ENCODE data around the gene RPP40. TPM values are rescaled to one million over a fixed set of nuclear protein-coding genes. Genes with fewer than 3 reads are reported as not detected.

Gene RPP40
- total RNA-seq, 3 donors from 2014 or later (not counting 1 experiment from before 2014, with no cell fraction given) = 1.3 to 1.7 (median 1.3) TPM

DNA sequence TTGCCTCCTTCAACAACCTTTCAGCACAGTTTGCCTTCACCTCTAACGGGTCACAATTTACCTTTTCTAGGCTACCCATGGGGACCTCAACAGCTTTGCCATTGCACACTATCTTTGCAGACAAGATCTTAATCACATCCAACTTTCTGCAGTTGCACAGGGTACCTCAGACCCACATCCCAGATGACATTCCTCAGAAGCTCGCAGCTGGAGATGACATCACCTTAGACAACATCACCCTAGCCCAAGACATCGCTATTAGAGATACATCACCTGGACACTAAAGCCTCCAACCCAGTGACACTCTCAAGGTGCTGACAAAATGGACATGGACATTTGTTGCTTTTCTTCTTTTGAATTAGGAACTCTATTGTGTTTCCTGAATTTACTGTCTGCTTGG lies 38.6 kb upstream of the RPP40 start:
- H3K4me3 Mint-ChIP-seq = no peak overlapping the region
- WGBS (ENCODE audit: insufficient coverage) = 91% methylated on average over 3 of the region's 3 CpGs
- H3K27me3 Mint-ChIP-seq (ENCODE audit: low read depth in 2 of 2) = no peaks in the 10 kb centered on the region

DNA sequence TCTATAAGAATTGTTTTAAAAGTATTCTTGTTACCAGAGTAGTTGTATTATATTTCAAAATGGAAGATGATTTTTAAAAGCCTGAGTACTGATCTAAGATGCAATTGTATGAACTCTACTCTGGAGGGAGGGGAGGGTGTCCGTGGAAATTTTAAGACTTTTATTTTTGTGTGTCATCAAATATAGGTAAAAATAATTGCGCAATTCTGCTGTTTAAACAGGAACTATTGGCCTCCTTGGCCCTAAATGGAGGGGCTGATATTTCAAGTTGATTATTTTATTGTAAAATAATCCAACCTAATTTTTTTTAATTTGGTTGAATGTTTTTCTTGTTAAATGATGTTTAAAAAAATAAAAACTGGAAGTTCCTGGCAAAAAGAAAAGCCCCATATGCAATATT lies 38.1 kb upstream of the RPP40 start:
- no peaks in the 10 kb centered on the region for H3K27me3 ChIP-seq (ENCODE audit: control insufficient read depth, insufficient read depth, low read length)
- no peak for ATAC-seq
- H3K9me3 Mint-ChIP-seq = no peaks in the 10 kb centered on the region
- no peaks in the 10 kb centered on the region for H3K27me3 Mint-ChIP-seq (ENCODE audit: low read depth in 2 of 2)
- no peaks in the 10 kb centered on the region for H3K9me3 ChIP-seq (ENCODE audit: control insufficient read depth, insufficient read depth, low read length)
- no peak overlapping the region for H3K4me3 ChIP-seq (ENCODE audit: low read length)
- H3K36me3 Mint-ChIP-seq = no peaks in the 10 kb centered on the region
- 58% methylated on average over 2 of the region's 2 CpGs for WGBS (ENCODE audit: insufficient coverage)
- no peak overlapping the region for H3K27ac ChIP-seq (ENCODE audit: low read length)
- H3K4me1 Mint-ChIP-seq = no peaks in the 10 kb centered on the region
- H3K4me3 Mint-ChIP-seq = no peak overlapping the region
- no peaks in the 10 kb centered on the region for H3K4me1 ChIP-seq (ENCODE audit: control insufficient read depth, insufficient read depth, low read length)
- no peak overlapping the region for H3K27ac Mint-ChIP-seq
- TF ChIP-seq, protein P1, sequence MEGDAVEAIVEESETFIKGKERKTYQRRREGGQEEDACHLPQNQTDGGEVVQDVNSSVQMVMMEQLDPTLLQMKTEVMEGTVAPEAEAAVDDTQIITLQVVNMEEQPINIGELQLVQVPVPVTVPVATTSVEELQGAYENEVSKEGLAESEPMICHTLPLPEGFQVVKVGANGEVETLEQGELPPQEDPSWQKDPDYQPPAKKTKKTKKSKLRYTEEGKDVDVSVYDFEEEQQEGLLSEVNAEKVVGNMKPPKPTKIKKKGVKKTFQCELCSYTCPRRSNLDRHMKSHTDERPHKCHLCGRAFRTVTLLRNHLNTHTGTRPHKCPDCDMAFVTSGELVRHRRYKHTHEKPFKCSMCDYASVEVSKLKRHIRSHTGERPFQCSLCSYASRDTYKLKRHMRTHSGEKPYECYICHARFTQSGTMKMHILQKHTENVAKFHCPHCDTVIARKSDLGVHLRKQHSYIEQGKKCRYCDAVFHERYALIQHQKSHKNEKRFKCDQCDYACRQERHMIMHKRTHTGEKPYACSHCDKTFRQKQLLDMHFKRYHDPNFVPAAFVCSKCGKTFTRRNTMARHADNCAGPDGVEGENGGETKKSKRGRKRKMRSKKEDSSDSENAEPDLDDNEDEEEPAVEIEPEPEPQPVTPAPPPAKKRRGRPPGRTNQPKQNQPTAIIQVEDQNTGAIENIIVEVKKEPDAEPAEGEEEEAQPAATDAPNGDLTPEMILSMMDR (IDR thresholded peaks at IDR 0.05) = no peak
- intact Hi-C loops (cut with micrococcal nuclease) = no loop called here
- no peak for DNase-seq
- no peaks in the 10 kb centered on the region for H3K36me3 ChIP-seq (ENCODE audit: control insufficient read depth, insufficient read depth, low read length)

More for the DNA sequence above, 38.6 kb upstream of the RPP40 start:
- no peaks in the 10 kb centered on the region for H3K9me3 Mint-ChIP-seq
- no peaks in the 10 kb centered on the region for H3K36me3 Mint-ChIP-seq
- Histone ChIP-seq H3K27me3 (ENCODE audit: control insufficient read depth, insufficient read depth, low read length) (no peaks in the 10 kb centered on the region), H3K27ac (ENCODE audit: low read length) (no peak overlapping the region), H3K9me3 (ENCODE audit: control insufficient read depth, insufficient read depth, low read length) (no peaks in the 10 kb centered on the region), H3K4me3 (ENCODE audit: low read length) (no peak overlapping the region), H3K36me3 (ENCODE audit: control insufficient read depth, insufficient read depth, low read length) (no peaks in the 10 kb centered on the region), H3K4me1 (ENCODE audit: control insufficient read depth, insufficient read depth, low read length) (no peaks in the 10 kb centered on the region)
- H3K27ac Mint-ChIP-seq = no peak overlapping the region
- no peaks in the 10 kb centered on the region for H3K4me1 Mint-ChIP-seq
- intact Hi-C loops (cut with micrococcal nuclease) = no loop called here
- no peak for DNase-seq
- no peak for ATAC-seq
- TF ChIP-seq, protein P1 (IDR thresholded peaks at IDR 0.05) = no peak

DNA sequence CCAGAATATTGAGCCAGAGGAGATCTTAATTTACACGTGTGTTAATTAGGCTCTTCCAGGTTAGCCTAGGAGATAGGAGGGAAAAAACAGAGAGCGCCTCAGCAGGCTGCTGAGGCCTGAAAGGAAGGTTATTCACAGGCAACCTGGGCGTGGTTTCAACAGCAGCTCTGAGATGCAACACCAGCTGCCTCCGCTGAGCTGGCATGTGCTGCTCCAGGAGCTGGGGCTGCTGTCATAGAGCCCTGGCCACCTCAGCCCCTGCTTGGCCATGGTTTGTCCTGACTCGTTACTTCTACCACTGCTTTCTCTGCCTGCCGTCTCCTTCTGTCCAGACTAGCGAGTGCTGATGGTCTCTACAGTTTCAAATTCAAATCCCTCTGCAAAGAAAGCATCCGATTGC lies 32.4 kb upstream of the RPP40 start:
- ATAC-seq (no peak), DNase-seq (no peak)
- Histone ChIP-seq H3K27me3 (ENCODE audit: control insufficient read depth, insufficient read depth, low read length) (no peaks in the 10 kb centered on the region), H3K4me3 (ENCODE audit: low read length) (no peak overlapping the region), H3K9me3 (ENCODE audit: control insufficient read depth, insufficient read depth, low read length) (no peaks in the 10 kb centered on the region), H3K36me3 (ENCODE audit: control insufficient read depth, insufficient read depth, low read length) (no peaks in the 10 kb centered on the region), H3K4me1 (ENCODE audit: control insufficient read depth, insufficient read depth, low read length) (no peaks in the 10 kb centered on the region), H3K27ac (ENCODE audit: low read length) (no peak overlapping the region)
- Mint-ChIP-seq H3K27ac (no peak overlapping the region), H3K27me3 (ENCODE audit: low read depth in 2 of 2) (peaks cover 4 to 7% of the 10 kb centered on the region in 2 donors), H3K4me3 (no peak overlapping the region), H3K4me1 (no peaks in the 10 kb centered on the region), H3K36me3 (no peaks in the 10 kb centered on the region), H3K9me3 (no peaks in the 10 kb centered on the region)
- intact Hi-C loops (cut with micrococcal nuclease) = no loop called here
- WGBS (ENCODE audit: insufficient coverage) = 63% methylated on average over 8 of the region's 8 CpGs
- TF ChIP-seq, protein P1 (IDR thresholded peaks at IDR 0.05) = no peak

DNA sequence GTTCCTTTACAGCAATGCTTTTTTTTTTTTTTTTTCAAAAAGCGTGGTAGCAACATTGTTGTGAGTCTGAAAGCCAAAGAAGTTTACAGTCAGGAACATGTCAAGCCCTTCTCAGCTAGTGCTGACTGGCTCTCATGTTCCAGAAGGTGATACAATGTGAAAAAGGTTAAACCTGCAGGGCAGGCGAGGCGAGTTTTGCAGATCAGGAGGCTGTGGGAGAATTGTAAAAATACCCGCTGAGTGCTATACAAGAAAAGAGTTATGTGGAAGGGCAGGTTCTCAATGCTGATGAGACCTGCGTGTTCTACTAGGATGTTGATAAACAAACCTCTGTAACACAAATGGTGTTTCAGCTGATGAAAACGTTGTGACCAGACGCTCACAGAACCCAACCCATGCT lies 30.9 kb upstream of the RPP40 start:
- no peak for ATAC-seq
- 69% methylated on average over 7 of the region's 7 CpGs for WGBS (ENCODE audit: insufficient coverage)
- H3K4me3 Mint-ChIP-seq = no peak overlapping the region

More for the DNA sequence above, 30.9 kb upstream of the RPP40 start:
- Histone ChIP-seq H3K27me3 (ENCODE audit: control insufficient read depth, insufficient read depth, low read length) (no peaks in the 10 kb centered on the region), H3K9me3 (ENCODE audit: control insufficient read depth, insufficient read depth, low read length) (no peaks in the 10 kb centered on the region), H3K27ac (ENCODE audit: low read length) (no peak overlapping the region), H3K4me3 (ENCODE audit: low read length) (no peak overlapping the region), H3K36me3 (ENCODE audit: control insufficient read depth, insufficient read depth, low read length) (no peaks in the 10 kb centered on the region), H3K4me1 (ENCODE audit: control insufficient read depth, insufficient read depth, low read length) (peaks cover 7% of the 10 kb centered on the region)
- Mint-ChIP-seq H3K9me3 (no peaks in the 10 kb centered on the region), H3K27ac (no peak overlapping the region), H3K36me3 (no peaks in the 10 kb centered on the region), H3K4me1 (peaks cover 7 to 8% of the 10 kb centered on the region in 2 donors), H3K27me3 (ENCODE audit: low read depth in 2 of 2) (peaks cover 4 to 7% of the 10 kb centered on the region in 2 donors)
- intact Hi-C loops (cut with micrococcal nuclease) = no loop called here
- TF ChIP-seq, protein P1 (IDR thresholded peaks at IDR 0.05) = no peak
- DNase-seq = no peak

All from natural killer cell (primary cell).